Activated naive CD4-positive, alpha-beta T cell treated with anti-CD3 and anti-CD28 coated beads, Interleukin-2, amount 50 U/mL, for 24 hours (primary cell): ENCODE measurements around the gene ZCCHC24.

Source experiments
- H3K27ac Mint-ChIP-seq: one replicate; pipeline ENCODE4 v1.8.0; 2021; ENCODE audit warnings: mild to moderate bottlenecking, mixed read lengths
- H3K27me3 Mint-ChIP-seq: one replicate; pipeline ENCODE4 v1.8.0; 2021; ENCODE audit warnings: mixed read lengths
- H3K36me3 Mint-ChIP-seq: one replicate; pipeline ENCODE4 v1.8.0; 2021; ENCODE audit warnings: mixed read lengths
- H3K4me1 Mint-ChIP-seq: one replicate; pipeline ENCODE4 v1.8.0; 2021; ENCODE audit warnings: mixed read lengths
- H3K4me3 Mint-ChIP-seq: one replicate; pipeline ENCODE4 v1.8.0; 2021; ENCODE audit warnings: mild to moderate bottlenecking, mixed read lengths
- H3K9me3 Mint-ChIP-seq: one replicate; pipeline ENCODE4 v1.8.0; 2021; ENCODE audit warnings: mixed read lengths

The ZCCHC24 gene

DNA sequence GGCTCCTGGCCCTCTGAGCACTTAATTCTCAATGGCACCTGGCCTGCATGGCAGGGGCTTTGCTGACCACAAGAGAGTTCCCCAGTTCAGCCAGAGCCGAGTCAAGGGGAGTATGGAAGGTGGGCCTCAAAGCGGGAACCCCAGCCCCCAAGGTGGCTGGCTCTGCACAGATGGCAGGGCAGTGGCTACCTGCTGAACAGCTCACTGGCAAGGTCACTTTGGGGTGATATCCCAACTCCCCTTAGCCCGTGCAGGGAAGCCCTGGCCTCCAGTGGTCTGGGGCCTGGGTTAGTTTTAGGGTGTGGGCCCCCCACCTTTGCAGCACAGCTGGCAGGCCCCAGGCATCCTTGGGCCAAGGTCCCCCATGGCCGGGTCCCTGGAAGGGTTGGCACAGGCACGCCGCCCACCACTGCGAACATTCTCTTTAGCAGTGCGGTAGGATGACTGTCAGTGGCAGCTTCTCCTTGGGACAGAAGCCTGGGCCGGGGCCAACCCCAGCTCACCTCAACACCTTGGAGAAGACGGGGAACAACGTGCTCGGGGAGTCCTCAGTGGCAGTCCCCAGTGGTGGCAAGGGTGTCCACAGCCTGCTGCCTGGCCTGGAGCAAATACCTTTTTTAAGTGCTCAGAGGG lies 61.3 kb downstream of the ZCCHC24 start:
- H3K9me3 Mint-ChIP-seq, result no peaks in the 10 kb centered on the region
- no peak overlapping the region for H3K27ac Mint-ChIP-seq

DNA sequence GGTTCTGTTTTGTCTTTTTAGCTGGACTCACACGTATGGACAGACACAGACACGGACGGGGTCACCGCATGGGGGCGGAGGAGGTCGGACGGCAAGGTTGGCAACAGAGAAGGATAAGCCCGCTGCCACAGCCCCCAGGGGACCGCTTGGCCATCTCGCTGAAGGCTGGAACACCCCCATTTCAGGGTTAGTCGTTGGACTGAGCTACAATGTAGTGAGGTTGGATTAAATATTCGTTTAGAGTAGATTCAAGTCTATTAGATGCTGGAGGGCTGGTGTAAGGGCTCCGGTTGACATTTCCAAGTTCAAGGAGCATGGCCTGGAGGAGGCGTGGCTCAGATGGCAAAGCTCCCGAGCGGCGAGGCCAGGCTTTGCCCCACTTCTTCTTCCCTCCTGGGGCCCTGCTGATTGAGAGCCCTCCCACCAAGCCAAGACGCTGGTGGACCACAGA lies 62.9 kb downstream of the ZCCHC24 start:
- Mint-ChIP-seq H3K9me3 (no peaks in the 10 kb centered on the region), H3K4me3 (no peak overlapping the region), H3K27me3 (no peaks in the 10 kb centered on the region), H3K27ac (no peak overlapping the region), H3K4me1 (no peaks in the 10 kb centered on the region), H3K36me3 (no peaks in the 10 kb centered on the region)

More for the DNA sequence above, 61.3 kb downstream of the ZCCHC24 start:
- no peaks in the 10 kb centered on the region for H3K4me1 Mint-ChIP-seq
- no peaks in the 10 kb centered on the region for H3K36me3 Mint-ChIP-seq
- H3K4me3 Mint-ChIP-seq, result no peak overlapping the region
- H3K27me3 Mint-ChIP-seq, result no peaks in the 10 kb centered on the region

DNA sequence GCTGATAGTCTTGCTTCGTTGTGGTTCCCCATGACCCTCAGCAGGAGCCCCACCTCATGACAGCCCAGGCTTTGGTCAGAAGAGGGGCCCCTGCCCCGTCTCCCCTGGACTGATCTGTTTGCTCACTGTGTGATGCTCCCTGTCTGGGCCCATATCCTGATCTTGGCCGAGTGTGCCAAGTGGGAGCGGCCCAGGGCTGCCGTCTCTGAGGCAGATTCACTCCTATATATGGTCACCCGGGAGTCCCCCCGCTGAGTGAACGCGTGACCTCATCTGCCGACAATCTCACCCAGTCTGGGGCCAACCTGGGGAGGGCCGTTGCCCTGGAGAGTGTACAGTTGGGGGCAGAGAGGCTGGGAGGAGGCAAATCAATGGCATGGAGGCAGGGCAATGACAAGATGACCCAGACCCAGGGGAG lies 63.6 kb downstream of the ZCCHC24 start:
- H3K4me3 Mint-ChIP-seq, result no peak overlapping the region
- H3K9me3 Mint-ChIP-seq, result no peaks in the 10 kb centered on the region
- no peaks in the 10 kb centered on the region for H3K36me3 Mint-ChIP-seq
- no peaks in the 10 kb centered on the region for H3K4me1 Mint-ChIP-seq
- H3K27me3 Mint-ChIP-seq, result no peaks in the 10 kb centered on the region
- no peak overlapping the region for H3K27ac Mint-ChIP-seq

DNA sequence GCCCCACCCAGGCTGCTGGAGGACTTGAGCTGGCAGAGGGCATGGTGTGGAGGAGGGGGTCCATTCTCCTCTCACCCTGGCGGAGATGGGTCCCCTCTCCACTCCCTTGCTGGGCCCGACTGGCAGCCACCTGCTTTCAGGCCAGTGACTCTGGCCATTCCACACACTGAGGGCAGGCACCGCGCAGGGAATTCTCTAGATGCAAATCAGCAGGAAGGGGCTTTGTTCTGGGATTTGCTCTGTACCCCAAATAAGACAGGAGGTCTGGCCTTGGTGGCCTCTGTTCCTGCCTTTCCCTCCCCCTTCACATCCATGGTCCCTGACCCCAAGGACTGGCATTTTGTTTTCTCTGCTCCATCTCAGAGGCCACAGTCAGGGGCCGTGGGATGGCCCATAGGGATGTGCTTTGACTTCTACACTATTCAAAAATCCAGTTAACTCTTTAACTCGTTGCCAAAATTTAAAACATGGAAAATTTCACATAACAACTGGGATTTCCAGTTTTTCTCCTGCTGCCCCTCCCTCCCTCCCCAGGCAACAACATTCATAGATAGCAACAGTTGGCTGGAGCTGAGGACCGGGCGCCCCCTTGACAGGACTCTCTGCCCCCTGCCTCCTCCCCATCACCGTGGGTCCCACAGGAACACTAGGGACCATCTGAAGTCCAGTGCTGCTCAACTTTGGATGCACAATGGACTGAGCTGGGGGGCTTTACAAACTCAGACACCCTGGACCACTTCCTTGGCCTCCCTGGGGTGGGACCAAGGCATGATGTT lies 64.3 kb downstream of the ZCCHC24 start:
- H3K9me3 Mint-ChIP-seq, result no peaks in the 10 kb centered on the region
- H3K4me3 Mint-ChIP-seq, result no peak overlapping the region
- H3K27me3 Mint-ChIP-seq, result no peaks in the 10 kb centered on the region
- H3K36me3 Mint-ChIP-seq, result no peaks in the 10 kb centered on the region
- H3K4me1 Mint-ChIP-seq, result no peaks in the 10 kb centered on the region
- no peak overlapping the region for H3K27ac Mint-ChIP-seq

DNA sequence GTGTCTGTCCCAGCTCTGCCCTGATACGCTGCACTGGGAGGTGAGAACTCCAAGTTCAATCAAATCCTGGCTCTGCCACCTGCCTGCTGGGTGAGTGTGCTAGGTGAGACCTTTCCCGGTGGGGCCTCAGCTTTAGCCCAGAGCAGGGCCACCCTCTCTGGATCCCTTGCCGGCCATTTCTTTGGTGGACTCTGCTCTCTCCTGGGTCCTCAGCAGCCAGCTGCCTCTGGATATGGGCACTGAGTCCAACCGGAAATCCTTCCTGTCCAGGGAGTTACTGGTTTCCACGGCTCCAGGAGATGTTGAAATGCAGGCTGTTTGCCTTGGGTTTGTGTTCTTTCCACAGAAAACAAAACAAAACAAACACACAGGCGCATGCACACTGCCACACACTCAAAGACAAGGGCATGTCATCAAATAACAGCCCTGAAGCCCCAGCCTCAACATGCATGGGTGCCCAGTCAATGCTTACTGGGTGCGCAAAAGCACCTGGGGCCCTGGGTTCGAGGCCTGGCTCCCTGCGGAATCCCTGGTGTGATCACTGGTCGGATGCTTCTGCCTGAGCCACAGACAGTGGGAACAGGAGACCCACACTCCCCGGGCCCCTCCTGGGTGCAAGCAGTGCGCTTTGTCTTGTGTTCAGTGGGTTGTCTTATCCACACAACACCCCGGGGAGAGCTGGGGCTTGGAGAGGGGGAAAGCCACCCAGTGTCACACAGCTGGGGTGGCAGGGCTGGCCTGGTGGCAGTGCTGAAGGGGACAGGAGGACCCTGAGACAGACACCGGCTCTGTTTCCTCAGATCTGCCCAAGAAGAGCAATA lies 65.1 kb downstream of the ZCCHC24 start:
- H3K27me3 Mint-ChIP-seq, result no peaks in the 10 kb centered on the region
- H3K27ac Mint-ChIP-seq, result no peak overlapping the region
- H3K4me1 Mint-ChIP-seq, result no peaks in the 10 kb centered on the region
- no peak overlapping the region for H3K4me3 Mint-ChIP-seq
- no peaks in the 10 kb centered on the region for H3K9me3 Mint-ChIP-seq
- H3K36me3 Mint-ChIP-seq, result no peaks in the 10 kb centered on the region

DNA sequence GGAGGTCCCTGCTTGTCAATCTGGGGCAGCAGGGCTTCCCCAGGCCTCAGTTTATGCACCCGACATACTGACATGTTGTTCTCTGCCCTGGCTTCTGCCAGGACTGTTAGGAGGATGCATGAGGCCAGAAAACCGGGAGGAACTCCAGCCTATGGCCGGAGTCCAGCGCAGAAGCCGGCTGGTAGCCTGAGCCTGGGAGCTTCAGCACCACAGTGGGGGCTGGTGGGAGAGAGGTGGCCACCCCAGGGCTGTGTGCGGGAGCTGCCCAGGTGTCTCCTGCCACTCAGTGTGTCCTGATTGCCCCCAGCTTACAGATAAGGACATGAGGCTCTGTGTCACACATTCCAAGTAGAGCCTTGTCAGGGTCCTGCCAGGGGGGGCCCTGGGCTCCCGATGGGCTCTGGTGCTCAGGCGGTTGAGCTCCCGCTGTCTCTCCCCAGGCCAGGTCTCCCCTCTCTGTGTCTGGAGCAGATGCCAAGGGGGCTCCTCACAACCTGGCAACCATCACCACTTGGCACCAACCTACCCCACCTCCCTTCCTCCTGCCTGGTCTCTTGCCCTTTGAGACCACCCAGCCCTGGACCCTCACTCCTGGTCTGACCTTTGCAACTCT lies 65.8 kb downstream of the ZCCHC24 start:
- Mint-ChIP-seq H3K4me1 (peaks cover 3% of the 10 kb centered on the region), H3K27ac (no peak overlapping the region), H3K36me3 (no peaks in the 10 kb centered on the region)

DNA sequence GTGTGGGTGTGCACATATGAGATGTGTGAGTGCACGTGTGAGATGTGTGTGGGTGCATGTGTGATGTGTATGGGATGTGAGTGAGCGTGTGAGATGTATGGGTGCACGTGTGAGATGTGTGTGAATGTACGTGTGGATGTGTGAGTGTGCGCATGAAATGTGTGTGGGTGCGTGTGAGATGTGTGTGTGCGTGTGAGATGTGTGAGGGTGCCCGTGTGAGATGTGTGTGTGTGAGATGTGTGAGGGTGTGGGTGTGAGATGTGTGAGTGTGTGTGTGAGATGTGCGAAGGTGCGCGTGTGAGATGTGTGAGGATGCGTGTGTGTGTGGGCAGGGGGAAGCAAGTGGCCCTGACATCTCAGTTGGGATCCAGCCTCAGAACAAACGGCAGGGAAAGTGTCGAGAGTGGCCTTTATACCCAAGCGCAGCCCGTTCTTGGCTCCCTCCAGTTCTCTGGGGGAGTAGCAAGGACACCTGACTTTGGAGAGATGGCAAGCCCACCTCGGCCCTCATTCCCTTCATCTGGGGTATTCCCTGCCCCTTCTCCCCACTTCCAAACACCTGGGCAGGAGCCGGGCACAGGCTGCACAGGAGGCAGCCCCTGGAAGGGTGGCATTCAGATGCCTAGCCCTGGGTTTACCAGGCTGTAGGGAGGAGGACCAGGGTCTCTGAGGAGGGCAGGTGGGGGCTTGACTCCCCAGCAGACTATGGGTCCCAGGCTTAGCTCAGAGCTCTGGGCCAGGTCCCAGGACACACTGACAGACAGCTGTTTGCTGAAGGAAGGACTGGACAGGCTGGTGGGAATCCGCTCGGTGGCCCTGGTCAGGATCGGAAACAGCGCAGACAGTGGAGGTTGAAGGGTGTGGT lies 66.5 kb downstream of the ZCCHC24 start:
- H3K4me1 Mint-ChIP-seq, result peaks cover 4% of the 10 kb centered on the region
- H3K9me3 Mint-ChIP-seq, result no peaks in the 10 kb centered on the region
- H3K27me3 Mint-ChIP-seq, result peaks cover 1% of the 10 kb centered on the region
- H3K4me3 Mint-ChIP-seq, result no peak overlapping the region
- H3K27ac Mint-ChIP-seq, result no peak overlapping the region
- H3K36me3 Mint-ChIP-seq, result no peaks in the 10 kb centered on the region

More for the DNA sequence above, 65.8 kb downstream of the ZCCHC24 start:
- Mint-ChIP-seq H3K9me3 (no peaks in the 10 kb centered on the region), H3K27me3 (peaks cover under 1% of the 10 kb centered on the region), H3K4me3 (no peak overlapping the region)

DNA sequence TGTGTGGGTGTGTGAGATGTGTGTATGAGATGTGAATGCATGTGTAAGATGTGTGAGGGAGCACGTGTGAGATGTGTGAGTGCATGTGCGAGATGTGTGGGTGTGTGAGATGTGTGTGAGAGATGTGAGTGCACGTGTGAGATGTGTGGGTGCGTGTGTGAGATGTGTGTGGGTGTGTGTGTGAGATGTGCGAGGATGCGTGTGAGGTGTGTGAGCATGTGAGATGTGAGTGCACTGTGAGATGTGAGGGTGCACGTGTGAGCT lies 67.1 kb downstream of the ZCCHC24 start:
- Mint-ChIP-seq H3K4me3 (no peak overlapping the region), H3K4me1 (peaks cover 4% of the 10 kb centered on the region), H3K9me3 (no peaks in the 10 kb centered on the region), H3K27ac (no peak overlapping the region), H3K36me3 (no peaks in the 10 kb centered on the region), H3K27me3 (peaks cover 1% of the 10 kb centered on the region)

DNA sequence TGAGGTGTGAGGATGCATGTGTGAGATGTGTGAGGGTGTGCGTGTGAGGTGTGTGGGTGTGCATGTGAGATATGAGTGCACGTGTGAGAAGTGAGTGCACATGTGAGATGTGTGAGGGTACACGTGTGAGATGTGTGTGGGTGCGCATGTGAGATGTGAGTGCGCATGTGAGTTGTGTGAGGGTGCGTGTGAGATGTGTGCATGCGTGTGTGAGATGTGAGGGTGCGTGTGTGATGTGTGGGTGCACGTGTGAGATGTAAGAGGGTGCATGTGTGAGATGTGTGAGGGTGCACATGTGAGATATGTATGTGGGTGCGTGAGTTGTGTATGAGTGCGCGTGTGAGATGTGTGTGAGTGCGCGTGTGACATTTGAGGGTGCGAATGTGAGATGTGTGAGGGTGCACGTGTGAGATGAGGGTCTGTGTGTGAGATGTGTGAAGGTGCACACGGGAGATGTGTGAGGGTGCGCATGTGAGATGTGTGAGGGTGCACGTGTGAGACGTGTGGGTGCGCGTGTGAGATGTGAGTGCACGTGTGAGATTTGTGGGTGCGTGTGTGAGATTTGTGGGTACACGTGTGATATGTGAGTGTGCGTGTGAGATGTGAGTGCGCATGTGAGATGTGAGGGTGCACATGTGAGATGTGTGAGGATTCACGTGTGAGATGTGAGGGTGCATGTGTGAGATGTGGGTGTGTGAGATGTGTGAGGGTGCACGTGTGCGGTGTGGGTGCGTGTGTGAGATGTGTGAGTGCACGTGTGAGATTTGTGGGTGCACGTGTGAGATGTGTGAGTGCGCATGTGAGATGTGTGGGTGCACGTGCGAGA lies 67.7 kb downstream of the ZCCHC24 start:
- H3K9me3 Mint-ChIP-seq, result no peaks in the 10 kb centered on the region
- peaks cover 1% of the 10 kb centered on the region for H3K27me3 Mint-ChIP-seq
- no peak overlapping the region for H3K4me3 Mint-ChIP-seq
- peaks cover 4% of the 10 kb centered on the region for H3K4me1 Mint-ChIP-seq
- no peaks in the 10 kb centered on the region for H3K36me3 Mint-ChIP-seq
- no peak overlapping the region for H3K27ac Mint-ChIP-seq

DNA sequence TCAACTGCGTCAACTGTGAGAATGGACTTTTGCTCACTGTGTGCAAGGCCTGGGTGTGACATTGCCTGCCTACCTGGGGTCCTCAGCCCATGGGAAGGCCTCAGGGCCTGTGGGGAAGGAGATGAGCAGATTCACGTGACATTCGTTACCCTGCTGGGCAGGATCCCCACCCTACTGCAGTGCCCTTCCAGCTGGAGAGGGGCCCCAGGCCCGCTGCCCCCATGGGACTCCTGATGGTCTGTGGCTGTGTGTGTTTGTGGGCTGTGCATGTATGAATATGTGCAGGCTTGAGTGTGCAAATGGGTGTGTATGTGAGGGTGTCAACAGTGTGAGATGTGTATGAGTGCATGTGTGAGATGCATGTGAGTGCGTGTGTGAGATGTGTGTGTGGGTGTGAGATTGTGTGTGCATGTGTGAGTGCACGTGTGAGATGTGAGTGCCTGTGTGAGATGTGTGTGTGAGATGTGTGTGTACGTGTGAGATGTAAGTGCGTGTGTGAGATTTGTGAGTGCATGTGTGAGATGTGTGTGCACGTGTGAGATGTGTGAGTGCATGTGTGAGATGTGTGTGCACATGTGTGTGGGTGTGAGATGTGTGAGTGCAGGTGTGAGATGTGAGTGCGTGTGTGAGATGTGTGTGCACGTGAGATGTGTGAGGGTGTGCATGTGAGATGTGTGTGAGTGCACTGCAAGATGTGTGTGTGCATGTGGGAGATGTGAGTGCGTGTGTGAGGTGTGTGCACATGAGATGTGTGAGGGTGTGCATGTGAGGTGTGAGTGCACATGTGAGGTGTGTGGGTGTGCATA lies 68.5 kb downstream of the ZCCHC24 start:
- H3K27me3 Mint-ChIP-seq, result peaks cover 1% of the 10 kb centered on the region
- no peak overlapping the region for H3K4me3 Mint-ChIP-seq
- peaks cover 4% of the 10 kb centered on the region for H3K4me1 Mint-ChIP-seq
- H3K27ac Mint-ChIP-seq, result no peak overlapping the region
- H3K9me3 Mint-ChIP-seq, result no peaks in the 10 kb centered on the region
- no peaks in the 10 kb centered on the region for H3K36me3 Mint-ChIP-seq

DNA sequence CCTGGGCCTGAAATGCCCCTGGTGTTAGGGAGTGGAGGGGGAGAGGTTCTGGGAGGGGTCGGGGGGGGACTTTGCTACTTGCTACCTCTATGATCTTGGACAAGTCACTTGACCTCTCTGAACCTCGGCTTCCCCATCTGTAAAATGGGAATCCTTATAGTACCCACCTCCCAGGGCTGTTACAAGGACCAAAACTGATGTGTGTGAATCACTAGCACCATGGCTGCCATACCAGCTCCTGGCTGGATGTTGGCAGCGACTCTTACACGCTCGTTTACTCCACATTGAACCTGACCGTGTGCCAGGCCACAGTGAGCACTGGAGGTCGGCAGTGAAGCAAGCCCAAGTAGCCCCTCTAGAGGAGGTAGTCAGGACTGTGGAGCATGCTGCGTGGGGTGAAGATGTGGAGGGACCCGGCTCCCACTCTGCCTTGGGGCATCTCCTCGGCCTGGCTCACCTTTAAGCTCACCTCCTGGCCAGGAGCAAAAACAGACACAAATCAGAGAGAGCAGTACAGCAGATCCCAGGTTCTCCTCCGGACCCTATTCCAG lies 69.3 kb downstream of the ZCCHC24 start:
- H3K27me3 Mint-ChIP-seq, result peaks cover 1% of the 10 kb centered on the region
- peaks cover 2% of the 10 kb centered on the region for H3K36me3 Mint-ChIP-seq
- H3K9me3 Mint-ChIP-seq, result no peaks in the 10 kb centered on the region
- H3K4me1 Mint-ChIP-seq, result peaks cover 4% of the 10 kb centered on the region
- H3K4me3 Mint-ChIP-seq, result no peak overlapping the region
- no peak overlapping the region for H3K27ac Mint-ChIP-seq

DNA sequence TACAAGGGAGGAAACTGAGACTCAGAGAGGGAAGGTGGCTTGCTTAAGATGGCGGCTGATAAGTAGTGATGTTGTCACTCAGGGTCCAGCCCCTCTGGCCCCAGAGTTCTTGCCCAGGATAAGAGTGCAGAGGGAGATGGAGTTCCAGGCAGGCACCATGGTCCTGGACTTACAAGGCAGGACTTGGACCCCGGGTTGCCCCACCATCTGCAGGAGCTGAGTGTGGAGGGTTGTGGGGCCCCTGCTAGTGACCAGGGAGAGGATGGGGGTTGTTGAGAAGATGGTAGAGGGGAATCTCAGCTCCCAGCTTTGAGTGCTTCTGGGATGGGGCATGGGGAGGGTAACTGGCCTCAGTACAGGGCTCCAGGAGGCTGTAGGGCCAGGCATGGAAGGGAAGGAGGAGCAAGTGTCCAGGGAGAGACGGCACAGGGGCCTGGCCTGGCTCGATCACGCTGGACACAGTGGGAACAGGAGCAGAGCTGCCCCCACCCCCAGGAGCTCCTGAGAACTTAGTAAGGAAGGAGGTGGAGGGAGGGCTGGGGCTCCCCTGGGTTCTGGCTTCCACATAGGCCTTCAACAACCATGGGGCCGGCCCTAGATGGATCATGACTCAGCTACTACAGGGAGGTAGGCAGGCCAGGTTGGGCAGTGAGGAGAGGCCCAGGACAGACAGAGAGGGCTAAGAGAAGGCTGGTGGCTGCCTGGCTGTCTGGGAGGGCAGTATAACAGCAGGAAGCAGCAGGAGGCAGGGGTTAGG lies 69.9 kb downstream of the ZCCHC24 start:
- Mint-ChIP-seq H3K4me3 (no peak overlapping the region), H3K27me3 (peaks cover 1% of the 10 kb centered on the region), H3K27ac (no peak overlapping the region), H3K9me3 (no peaks in the 10 kb centered on the region), H3K4me1 (peaks cover 4% of the 10 kb centered on the region), H3K36me3 (peaks cover 2% of the 10 kb centered on the region)
